Esophagus squamous epithelium (tissue), 4 donors: ENCODE results near the gene ITFG1.
"Not testable (repeated sequence)": the region's sequence is repeated elsewhere in the genome, so short reads cannot be mapped to it uniquely, and the experiment has no call there.

Experiments used
- POLR2A ChIP-seq, 4 donors: fragments of 450-650 bp; IDR thresholded peaks; one replicate each; pipeline ENCODE4 v1.6.1; 2017; ENCODE audit warnings: antibody characterized with exemption in 4 of 4, mild to moderate bottlenecking in 4 of 4, moderate library complexity in 3 of 4
- TF ChIP-seq, protein P1 (sequence below), 6 experiments: fragments of 450-650 bp in 4 of 6; fragments of 200-600 bp in 2 of 6; sonication (generic) in 2 of 6; IDR thresholded peaks; one replicate each; pipeline ENCODE4 v1.5.1; 2016 to 2019; ENCODE audit warnings: antibody characterized with exemption in 6 of 6, mild to moderate bottlenecking in 4 of 6, moderate library complexity in 4 of 6

DNA sequence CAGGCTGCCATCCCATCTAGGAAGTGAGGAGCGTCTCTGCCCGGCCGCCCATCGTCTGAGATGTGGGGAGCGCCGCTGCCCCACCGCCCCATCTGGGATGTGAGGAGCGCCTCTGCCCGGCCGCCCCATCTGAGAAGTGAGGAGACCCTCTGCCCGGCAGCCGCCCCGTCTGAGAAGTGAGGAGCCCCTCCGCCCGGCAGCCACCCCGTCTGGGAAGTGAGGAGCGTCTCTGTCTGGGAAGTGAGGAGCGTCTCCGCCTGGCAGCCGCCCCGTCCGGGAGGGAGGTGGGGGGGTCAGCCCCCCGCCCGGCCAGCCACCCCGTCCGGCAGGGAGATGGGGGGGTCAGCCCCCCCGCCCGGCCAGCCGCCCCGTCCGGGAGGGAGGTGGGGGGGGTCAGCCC, 279.8 kb downstream of the ITFG1 start:
- TF ChIP-seq, protein P1, sequence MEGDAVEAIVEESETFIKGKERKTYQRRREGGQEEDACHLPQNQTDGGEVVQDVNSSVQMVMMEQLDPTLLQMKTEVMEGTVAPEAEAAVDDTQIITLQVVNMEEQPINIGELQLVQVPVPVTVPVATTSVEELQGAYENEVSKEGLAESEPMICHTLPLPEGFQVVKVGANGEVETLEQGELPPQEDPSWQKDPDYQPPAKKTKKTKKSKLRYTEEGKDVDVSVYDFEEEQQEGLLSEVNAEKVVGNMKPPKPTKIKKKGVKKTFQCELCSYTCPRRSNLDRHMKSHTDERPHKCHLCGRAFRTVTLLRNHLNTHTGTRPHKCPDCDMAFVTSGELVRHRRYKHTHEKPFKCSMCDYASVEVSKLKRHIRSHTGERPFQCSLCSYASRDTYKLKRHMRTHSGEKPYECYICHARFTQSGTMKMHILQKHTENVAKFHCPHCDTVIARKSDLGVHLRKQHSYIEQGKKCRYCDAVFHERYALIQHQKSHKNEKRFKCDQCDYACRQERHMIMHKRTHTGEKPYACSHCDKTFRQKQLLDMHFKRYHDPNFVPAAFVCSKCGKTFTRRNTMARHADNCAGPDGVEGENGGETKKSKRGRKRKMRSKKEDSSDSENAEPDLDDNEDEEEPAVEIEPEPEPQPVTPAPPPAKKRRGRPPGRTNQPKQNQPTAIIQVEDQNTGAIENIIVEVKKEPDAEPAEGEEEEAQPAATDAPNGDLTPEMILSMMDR (IDR thresholded peaks at IDR 0.05), result not testable (repeated sequence)
- TF ChIP-seq POLR2A (IDR thresholded peaks at IDR 0.05), result not testable (repeated sequence)
